Hematopoietic multipotent progenitor cell treated with erythropoietin and hydrocortisone succinate and interleukin-3 and kit ligand, for 15 days (in vitro differentiated cells): ENCODE data around the gene UMODL1.
"Not testable (repeated sequence)": the region's sequence is repeated elsewhere in the genome, so short reads cannot be mapped to it uniquely, and the experiment has no call there.

Source experiments
- DNase-seq: peaks from one replicate; pipeline ENCODE4 v3.0.0-alpha.2; 2015; ENCODE audit warnings: low spot score

UMODL1 gene

DNA sequence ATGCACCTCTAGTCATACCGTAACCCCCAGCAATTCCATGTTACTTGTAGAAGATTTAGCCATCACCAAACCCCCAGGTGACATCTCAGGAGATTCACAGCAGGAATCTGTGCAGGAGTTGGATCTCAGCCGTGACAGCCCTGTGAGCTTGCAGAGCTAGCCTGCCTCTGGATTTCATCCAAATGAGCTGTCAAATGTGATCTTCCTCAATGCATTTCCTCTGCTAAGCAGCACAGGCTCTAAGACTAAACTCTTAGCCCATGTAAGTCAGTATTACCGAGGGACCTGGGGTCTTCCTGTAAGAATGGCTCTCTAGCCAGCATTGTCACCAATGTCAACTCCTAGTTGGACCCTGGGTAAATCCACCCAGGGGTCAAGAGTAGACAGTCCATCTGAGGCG lies 41.7 kb downstream of the UMODL1 start:
- DNase-seq, result no peak

DNA sequence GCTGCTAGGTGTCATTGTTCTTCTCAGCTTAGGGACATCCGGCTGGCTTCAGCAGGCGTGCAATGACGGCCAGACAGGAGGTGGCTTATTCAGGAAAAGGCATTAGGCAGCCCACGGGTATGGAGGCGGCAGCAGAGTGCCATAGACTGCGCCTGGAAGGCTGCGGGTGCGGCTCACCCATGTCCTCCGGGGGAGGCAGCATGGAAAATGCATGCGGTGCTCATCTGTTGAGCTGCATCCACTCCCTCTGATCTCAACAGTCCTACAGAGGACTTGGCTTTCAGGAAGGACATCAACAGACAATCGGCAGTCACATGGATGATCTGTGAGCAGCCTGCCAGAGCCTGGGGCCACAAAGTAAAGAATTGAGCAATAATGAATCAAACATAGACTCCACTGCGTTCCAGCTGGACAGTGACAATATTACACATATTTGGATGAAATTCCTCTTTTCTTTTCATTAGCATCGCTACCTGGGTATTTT lies 42.9 kb downstream of the UMODL1 start:
- no peak for DNase-seq

DNA sequence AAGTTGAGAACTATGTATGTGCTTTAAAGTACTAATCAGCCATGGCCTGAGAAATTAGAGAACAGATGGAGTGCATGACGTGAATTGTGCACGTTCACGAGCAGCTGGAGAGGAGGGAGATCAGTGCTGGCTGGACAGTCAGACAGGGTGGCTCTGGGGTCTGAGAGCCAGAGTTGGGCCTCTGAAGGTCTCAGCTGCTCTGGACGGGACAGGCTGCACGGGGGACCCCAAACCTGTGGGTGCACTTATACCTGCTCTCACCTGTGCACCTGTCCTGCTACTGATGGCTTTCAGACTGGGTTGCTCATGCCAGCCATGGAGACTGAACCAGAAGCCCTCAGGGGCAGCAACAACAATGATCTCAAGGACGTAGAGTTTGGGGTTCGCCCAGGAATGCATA lies 43.5 kb downstream of the UMODL1 start:
- no peak for DNase-seq

DNA sequence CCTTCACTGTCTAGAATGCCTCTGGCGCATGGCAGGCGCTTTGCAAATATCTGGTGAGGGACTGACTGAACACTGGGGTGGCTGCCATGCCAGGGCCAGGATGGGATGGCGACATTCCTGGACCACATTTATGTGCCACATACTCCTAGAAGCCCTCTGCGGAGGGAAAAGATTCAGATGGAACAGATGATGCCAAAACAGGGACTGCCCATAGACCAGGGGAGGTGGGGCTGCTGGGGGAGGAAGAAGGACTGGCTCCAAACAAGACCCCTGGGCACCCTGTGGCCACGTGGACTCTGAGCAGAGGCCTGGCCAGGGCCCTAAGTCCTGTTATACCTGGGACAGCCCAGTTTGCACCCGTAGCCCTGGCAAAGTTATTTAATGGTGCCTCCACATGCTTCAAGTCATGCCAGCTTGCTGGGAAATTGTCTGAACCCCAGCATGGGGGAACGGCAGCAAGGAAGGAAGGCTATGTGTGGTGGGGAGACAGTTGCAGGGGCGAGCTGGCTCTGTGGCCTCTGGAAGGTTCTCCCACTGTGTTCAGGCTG lies 44.1 kb downstream of the UMODL1 start:
- no peak for DNase-seq

DNA sequence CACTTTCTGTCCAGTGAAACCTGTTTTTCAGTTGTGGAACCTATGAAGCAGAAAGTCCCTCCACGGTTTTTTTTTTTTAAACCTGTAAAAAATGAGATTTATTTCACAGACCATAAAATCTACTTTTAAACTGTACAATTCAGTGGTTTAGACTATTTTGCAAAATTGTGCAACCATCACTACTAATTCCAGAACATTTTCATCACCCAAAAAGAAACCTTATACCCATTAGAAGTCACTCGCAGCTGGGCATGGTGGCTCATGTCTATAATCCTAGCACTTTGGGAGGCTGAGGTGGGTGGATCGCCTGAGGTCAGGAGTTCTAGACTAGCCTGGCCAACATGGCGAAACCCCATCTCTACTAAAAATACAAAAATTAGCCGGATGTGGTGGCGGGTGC lies 45.4 kb downstream of the UMODL1 start:
- not testable (repeated sequence) for DNase-seq

DNA sequence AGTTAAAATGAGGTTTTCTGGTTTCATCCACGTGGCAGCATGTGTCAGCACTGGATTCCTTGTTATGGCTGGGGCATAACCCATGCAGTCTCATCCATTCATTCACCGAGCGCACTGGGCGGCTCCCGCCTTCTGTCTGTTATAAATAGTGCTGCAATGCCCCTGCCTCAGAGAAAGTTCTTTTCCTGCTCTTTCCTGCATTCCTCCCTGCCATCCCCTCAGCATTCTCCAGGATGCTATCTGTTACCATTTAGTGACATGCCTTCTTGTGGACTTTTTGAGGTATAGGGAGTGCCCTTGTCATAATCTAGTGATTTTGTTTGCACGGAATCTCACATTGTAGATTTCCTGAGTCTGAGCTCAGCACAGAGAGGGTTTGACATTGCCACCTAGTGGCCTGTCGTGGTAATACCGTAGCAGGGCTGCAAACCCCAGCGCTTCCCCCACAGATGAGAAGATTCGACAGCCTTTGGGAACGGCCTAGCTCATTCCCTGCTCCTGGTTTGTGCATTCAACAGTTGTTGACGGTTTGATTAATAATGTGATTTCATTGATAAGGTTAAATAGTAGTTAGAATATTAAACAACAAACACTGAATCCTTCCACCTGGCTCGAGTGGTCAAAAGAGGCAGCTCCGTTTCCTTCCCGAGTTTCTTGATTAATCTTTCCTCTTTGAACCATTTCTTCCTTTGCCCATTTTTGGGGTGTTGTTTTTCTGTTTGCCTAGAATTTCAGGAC lies 46.3 kb downstream of the UMODL1 start:
- peak; percentile 71 for DNase-seq

DNA sequence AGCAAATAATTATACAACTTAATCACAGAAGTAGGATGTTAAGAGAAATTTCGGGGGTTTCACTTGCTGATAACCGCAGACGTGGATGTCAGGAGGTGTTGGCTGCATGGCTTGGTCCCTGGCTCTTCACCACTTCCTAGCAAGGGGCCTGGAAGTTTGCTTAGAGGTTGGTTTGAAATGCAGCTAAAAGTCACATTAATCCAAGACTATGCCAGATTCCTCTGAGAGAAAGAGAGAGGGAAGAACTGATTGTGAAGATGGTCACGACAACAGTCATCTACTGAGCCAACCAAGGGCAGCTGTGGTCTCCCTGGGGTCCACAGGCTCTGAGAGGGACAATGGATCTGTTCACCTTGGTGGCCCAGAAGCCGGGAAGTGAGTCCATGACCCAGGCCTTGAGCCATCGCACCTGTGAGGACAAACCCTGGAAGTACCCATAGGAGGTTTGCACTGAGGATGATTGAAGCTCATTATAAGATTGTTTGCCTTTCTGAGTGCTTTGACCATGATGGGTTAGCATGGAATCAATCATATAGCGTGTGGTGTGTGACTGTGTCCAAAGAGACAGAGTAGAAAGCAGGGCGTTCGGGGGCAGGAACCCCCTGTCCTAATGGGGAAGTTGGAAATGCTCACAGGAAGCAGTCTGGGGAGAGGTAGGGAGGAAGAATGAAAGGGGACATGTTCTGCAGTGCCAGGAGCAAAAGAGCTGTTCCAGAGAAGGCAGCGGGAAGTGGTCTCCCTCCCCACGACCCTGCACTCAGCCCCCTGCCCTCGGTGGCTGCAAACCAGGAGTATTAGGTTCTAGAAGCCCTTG lies 47.1 kb downstream of the UMODL1 start:
- DNase-seq, result no peak

DNA sequence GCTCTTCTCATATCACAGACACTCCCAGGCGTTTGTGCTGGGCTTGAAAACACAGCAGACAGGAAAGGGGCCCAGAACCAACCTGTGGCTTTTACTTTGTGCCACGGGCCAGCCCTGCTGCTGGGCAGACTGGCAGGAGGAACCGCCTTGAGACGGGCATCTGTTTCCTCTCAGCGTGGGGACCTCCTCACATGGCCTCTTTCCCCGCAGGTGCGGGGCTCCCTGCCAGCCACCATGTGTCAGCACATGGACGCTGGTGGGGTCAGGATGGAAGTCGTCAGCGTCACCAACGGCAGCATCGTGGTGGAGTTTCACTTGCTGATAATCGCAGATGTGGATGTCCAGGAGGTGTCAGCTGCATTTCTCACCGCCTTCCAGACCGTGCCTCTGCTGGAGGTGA lies 47.8 kb downstream of the UMODL1 start:
- no peak for DNase-seq

DNA sequence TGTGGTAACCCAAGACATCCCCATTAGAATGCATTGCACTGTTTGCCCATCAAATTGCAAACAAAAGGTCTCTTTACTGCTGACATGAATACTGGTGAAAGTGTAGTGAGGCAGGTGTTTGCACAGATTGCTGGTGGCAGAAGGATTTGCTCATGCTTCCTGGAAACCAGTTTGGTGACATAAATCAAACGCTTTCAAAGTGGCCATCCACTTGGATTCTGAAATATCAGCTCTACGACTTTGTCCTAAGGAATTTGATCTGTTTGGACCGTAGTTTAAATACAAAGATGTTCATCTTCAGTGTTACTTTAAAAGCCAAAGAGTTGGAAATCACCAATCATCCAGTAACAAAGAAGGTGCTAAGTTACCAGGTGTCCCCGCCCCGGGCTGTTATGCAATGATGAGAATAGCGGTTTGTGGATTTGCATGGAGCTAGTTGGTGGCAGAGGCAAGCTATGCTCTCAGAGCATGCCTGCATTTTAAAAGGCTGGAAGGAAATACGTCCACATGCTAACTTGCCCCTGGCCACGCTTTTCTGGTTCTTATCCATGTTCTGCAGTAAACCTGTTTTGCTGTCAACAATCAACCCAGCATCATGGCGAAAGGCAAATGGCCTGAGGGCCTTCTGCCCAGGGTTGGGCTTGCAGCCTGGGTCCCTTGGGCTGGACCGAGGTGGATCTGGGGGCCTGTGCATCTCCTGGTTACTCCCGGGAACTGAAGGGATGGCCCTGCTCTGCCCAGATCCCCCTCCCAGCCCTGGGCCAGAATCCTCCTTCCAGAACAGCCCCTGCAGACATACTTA lies 49.2 kb downstream of the UMODL1 start:
- no peak for DNase-seq

DNA sequence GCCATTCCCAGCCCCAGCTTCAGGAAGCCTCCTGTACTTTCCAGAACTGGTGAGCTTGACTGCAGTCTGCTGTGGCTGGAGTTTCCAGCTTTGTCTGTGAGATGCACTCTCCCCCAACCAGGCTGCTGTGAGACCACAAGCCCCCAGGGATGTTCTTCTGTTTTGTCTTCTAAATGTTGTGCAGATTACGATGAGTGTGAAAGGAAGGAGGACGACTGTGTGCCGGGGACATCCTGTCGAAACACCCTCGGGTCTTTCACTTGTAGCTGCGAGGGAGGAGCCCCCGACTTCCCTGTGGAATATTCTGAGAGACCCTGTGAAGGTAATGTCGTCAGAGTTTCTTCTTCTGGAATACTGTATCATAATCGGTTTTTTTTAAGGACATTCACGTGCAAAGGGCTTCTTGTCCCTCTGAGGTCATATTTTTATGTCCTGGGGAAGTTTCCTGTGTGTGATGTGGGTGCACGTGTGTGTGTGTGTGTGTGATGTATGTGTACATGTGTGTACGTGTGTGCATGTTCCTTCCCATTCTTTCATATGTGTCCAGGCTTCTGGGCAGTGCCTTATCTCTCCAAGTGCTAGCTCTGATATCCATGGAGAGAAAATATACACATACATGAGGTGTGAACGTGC lies 49.9 kb downstream of the UMODL1 start:
- DNase-seq, result no peak

DNA sequence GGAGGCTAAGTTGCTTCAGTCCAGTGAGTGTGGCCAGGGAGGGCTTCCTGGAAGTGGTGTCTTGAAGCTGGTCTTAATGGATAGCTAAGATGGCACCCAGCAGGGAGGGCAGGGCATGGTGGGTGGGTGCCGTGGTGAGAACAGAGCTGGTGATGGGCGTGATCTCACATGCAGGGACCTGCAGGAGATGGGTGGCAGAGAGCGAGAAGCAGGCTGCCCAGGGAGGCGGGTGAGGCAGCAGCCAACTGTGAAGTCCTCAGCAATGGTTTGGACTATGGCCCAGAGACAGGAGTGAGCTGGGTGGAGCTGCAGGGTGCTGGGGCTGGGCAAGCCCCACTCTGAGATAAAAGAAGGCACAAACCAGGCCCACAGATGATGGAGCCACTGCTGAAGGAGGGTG lies 50.7 kb downstream of the UMODL1 start:
- peak; percentile 44 for DNase-seq

DNA sequence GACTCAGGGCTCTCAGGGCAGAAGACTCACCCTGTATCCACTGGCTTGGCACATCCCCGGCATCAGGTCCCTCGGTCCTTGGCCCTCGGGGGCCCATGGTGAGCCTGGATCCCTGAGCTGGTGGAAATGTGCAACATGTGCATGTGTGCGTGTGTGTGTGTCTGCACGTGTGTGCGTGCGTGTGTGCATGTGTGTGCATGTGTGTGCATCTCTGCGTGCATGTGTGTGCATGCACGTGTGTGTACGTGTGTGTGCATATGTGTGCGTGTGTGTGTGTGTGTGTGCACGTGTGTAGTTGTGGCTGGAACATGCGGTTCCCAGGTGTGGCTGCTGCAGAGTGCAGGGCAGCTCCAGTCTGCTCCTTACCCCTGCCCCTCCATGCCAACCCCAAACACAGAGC lies 51.3 kb downstream of the UMODL1 start:
- no peak for DNase-seq

DNA sequence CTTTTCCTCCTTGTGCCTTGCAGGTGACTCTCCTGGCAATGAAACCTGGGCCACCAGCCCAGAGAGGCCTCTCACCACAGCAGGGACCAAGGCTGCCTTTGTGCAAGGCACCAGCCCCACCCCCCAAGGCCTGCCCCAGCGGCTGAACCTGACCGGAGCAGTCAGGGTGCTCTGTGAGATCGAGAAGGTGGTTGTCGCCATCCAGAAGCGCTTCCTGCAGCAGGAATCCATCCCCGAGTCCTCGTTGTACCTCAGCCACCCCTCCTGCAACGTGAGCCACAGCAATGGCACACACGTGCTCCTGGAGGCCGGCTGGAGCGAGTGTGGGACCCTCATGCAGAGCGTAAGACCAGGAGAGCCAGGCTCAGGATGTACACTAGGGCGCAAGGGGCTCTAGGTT lies 51.7 kb downstream of the UMODL1 start:
- DNase-seq, result no peak

DNA sequence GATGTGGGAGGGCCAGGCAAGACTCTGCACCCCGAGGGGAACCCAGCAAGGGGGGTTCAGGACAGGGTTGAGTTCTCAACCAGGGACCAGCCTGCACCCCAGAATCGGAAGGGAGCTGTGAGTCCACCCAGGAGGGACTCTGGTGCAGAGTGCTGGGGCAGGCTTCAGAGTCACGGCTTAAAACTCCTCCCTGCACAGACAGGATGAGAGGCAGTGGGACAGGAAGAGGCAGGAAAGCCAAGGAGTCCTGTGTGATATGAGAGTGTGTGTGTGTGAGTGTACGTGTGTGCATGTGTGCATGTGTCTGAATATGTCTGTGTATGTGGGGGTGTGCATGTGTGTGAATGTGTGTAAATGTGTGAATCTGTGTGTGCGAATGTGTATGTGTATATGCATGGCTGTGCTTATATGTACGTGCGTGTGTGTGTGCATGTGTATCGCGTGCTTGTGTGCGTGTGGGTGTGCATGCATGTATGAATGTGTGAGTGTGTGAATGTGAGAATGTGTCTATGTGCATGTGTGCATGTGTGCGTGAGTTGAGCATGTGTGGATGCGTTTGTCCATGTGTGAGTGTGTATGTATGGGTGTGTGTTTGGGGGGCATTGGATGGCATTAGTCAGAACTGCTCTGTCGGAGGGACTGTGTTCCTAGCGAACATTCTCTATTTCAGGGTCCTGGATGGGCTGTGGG lies 52.2 kb downstream of the UMODL1 start:
- no peak for DNase-seq

DNA sequence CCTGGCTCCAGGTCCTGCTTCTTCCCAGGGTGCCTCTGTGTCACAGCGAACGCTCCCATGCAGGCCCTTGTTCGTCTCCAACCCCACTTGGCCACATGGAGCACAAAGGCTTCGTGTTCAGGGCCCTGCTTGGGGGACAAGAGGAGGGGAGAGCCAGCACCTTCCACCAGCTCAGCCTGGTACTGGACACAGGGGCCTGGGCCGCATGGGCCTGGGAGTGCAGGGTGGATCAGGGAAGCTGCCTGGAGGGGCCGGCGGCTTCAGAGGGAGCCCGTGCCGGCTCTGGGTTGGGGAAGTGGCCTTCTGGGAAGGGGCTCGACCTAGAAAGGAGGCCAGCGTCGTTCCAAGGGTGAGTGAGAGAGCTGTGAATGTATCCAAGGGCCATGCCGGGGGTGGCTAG lies 53.0 kb downstream of the UMODL1 start:
- DNase-seq, result no peak

DNA sequence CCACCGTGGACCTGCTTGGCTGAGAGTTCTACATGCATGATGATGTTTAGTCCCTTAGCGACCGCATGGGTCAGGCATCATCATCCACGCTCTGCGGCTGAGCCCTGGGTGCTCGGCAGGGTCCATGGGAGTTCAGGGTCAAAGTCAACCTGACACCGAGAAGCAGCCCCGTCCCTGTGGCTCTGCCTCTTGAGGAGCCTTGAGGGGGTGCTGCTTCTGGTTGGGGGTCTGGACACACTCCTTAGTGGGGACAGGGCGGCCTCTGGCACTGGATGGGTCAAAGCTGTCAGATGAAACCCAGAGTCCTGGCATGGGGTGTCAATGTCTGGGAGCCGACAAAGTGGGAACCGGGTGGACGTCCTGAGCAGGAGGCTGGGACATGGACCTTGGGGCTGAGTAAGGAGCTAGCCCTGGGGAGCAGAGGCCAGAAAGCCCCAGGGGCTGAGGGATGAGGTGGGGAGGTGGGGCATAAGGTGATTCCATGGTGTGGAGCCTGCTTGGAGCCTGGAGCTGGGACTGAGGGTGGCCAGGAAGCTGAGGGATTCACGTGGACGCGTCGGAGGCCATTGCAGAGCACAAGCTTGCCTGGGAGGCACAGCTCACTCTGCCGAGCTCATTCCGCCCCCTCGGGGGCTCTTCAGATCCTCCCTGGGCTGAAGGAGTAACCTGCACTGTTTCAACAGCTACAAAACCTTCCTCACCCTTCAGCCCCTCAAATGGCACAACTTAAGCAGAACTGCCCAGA lies 53.9 kb downstream of the UMODL1 start:
- no peak for DNase-seq

DNA sequence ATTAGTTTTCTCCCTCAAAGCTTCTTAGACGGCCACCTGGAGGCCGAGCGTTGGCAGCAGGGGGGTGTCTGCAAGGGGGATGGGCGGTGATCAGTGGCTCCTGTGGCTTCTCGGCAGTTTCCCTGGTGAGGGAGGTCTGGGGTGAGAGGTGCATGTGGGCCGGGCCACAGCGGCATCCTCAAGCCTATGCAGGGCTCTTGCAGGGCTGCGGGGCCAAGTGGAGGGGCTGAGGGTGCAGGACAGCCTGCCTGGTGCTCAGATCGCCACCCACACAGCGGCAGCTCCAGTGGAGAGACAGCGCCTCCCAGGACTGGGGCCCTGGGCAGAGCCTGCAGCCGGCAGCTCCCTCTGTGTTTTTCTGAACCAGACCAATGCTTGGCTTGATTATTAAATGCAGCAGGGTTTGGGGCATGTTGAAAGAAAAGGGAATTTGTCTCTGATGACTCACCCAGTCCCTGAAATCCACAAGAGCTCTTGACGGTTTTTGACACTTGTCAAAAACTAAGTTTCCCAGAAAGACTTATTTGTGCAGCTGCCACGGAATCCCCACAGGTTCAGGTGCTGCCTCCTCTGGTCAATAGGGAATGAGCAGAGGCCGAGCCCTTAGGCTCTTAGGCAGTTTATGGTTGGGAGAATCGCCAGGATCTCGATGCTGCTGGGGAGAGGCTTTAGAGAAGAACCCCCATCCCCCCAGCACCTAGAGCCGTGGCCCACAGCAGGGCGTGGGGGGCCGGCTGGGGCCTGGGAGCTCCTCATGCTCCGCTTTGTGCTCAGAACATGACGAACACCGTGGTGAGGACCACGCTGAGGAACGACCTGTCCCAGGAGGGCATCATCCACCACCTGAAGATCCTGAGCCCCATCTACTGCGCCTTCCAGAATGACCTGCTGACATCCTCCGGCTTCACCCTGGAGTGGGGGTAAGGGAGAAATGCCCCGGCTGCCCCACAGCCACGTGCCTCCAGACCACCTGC lies 54.7 kb downstream of the UMODL1 start:
- DNase-seq, result no peak

DNA sequence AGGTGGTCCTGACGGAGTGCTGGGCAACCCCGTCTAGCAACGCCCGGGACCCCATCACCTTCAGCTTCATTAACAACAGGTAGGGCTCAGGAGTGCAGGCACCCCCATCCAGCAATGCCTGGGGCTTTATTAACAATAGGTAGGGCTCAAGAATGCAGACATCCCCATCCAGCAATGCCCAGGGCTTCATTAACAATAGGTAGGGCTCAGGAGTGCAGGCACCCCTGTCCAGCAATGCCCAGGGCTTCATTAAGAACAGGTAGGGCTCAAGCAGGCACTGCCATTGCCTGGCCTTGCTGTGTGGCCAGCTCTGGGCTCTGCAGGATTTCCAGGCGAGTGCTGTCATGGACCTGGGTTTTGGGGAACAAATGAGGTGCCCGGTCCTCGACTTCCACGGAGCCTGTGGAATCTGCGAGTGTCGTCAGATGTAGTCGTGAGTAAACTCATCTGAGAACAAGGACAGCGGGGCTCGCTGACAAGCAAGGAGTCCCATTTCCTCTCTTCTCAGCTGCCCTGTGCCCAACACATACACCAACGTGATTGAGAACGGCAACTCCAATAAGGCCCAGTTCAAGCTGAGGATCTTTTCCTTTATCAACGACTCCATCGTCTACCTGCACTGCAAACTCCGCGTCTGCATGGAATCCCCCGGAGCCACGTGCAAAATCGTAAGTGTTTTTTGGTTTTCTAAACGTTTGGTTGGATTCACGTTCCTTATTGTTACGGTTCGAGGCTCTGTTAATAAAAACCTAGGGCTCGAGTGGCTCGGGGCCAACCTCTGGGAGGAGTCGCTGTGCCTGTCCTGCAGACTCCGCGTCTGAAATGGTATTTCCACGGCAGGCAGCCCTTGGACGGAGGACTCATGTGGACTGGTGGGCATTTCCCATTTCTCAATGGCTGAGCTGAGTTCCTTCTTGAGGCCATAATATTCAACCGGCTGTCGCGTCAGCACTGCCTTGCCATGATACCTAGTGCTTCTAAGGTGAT lies 56.3 kb downstream of the UMODL1 start:
- no peak for DNase-seq
